HCT116 (cell line): ENCODE measurements around the gene DZIP3. TPM values are rescaled to one million over a fixed set of nuclear protein-coding genes. Genes with fewer than 3 reads are reported as not detected.

Experiments used
- ATAC-seq: fragments of 200-7000 bp; cut with Tn5 transposase; 2 replicates; pipeline ENCODE4 v1.9.1; 2020; ENCODE audit warnings: mild to moderate bottlenecking, moderate library complexity
- BruUV-seq: library from RNA; stranded (reverse); fragments of 400-500 nt; replicated peaks from 2 replicates; lab custom pipeline; 2021; lab: Mats Ljungman, UMichigan
- CTCF ChIA-PET: fragments of 300-600 bp; sonication (Branson Sonifier 250); formaldehyde crosslinking; loops from one replicate; lab custom pipeline; 2021; ENCODE audit warnings: antibody characterized with exemption; lab: Charles Lee
- POLR2A ChIA-PET: fragments of 300-600, 350-600 bp; sonication (Branson Sonifier 250); formaldehyde crosslinking; loops from one replicate; lab custom pipeline; 2021; ENCODE audit warnings: antibody characterized with exemption; lab: Charles Lee
- RAD21 ChIA-PET, 2 experiments: fragments of 300-600 bp; sonication (Branson Sonifier 250); formaldehyde crosslinking; loops; one replicate each; lab custom pipeline; 2023; ENCODE audit warnings: low total read pairs in 2 of 2; ENCODE audit not compliant: uncharacterized antibody in 2 of 2, unreplicated experiment in 2 of 2, low non-redundant PET in 1 of 2; lab: Charles Lee
- DNase-seq: peaks from one replicate; pipeline ENCODE4 v3.0.0-alpha.2; 2010; ENCODE audit warnings: low read depth, low spot score
- H2AFZ ChIP-seq: fragments of 200-600 bp; shearing (Covaris generic), sonication (generic); 2 replicates; pipeline ENCODE4 v1.6.1; 2017; ENCODE audit warnings: low read depth, mixed run types, mixed read lengths, antibody characterized with exemption, low read length; ENCODE audit not compliant: poor library complexity, severe bottlenecking
- H3K27ac ChIP-seq: 2 replicates; pipeline ENCODE4 v1.5.1; 2012; ENCODE audit warnings: low read depth, low read length
- H3K27me3 ChIP-seq: fragments of 200-600 bp; sonication (generic); 2 replicates; pipeline ENCODE4 v1.6.1; 2016; ENCODE audit warnings: mixed run types, low read length, mixed read lengths; ENCODE audit not compliant: insufficient read depth
- H3K36me3 ChIP-seq, 2 experiments: fragments of 200-500 bp in 1 of 2; fragments of 200-600 bp in 1 of 2; sonication (Bioruptor generic) in 1 of 2; sonication (generic) in 1 of 2; 2 replicates each; pipeline versions ENCODE4 v1.5.1 to v1.6.1; 2014 to 2016; ENCODE audit warnings: low read length in 2 of 2, inconsistent platforms in 1 of 2, mixed read lengths in 1 of 2, mixed run types in 1 of 2; ENCODE audit not compliant: insufficient read depth in 2 of 2, control insufficient read depth in 1 of 2
- H3K4me1 ChIP-seq, 2 experiments: fragments of 200-600 bp in 1 of 2; sonication (generic) in 1 of 2; 2 replicates each; pipeline versions ENCODE4 v1.5.1 to v1.6.1; 2012 to 2017; ENCODE audit warnings: low read length in 2 of 2, inconsistent platforms in 1 of 2, mild to moderate bottlenecking in 1 of 2, mixed read lengths in 1 of 2, mixed run types in 1 of 2, moderate library complexity in 1 of 2; ENCODE audit not compliant: insufficient read depth in 2 of 2, control insufficient read depth in 1 of 2
- H3K4me2 ChIP-seq: fragments of 200-600 bp; sonication (generic); 2 replicates; pipeline ENCODE4 v1.6.1; 2017; ENCODE audit warnings: mixed run types, low read length, mixed read lengths
- H3K4me3 ChIP-seq, 2 experiments: fragments of 200-600 bp in 1 of 2; sonication (generic) in 1 of 2; replicated peaks in 1 of 2; 2 replicates each; pipeline ENCODE4 v1.5.1; 2011 to 2016; ENCODE audit warnings: low read length in 2 of 2, control low read depth in 1 of 2, low read depth in 1 of 2, mild to moderate bottlenecking in 1 of 2, mixed read lengths in 1 of 2, mixed run types in 1 of 2
- H3K79me2 ChIP-seq: fragments of 200-600 bp; sonication (generic); 2 replicates; pipeline ENCODE4 v1.6.1; 2017; ENCODE audit warnings: mild to moderate bottlenecking, mixed run types, low read length, moderate library complexity, mixed read lengths; ENCODE audit not compliant: insufficient read depth
- H3K9ac ChIP-seq: fragments of 200-600 bp; sonication (generic); 2 replicates; pipeline ENCODE4 v1.6.1; 2016; ENCODE audit warnings: low read length, mixed read lengths
- H3K9me2 ChIP-seq: fragments of 200-600 bp; sonication (generic), shearing (Covaris generic); 2 replicates; pipeline ENCODE4 v1.6.1; 2017; ENCODE audit warnings: mixed run types, mild to moderate bottlenecking, moderate library complexity; ENCODE audit not compliant: insufficient read depth
- H3K9me3 ChIP-seq, 2 experiments: fragments of 200-500 bp in 1 of 2; fragments of 200-600 bp in 1 of 2; sonication (Bioruptor generic) in 1 of 2; sonication (generic) in 1 of 2; 2 replicates each; pipeline ENCODE4 v1.6.1; 2014 to 2017; ENCODE audit warnings: low read length in 2 of 2, mixed read lengths in 2 of 2, inconsistent platforms in 1 of 2, low read depth in 1 of 2, mild to moderate bottlenecking in 1 of 2, mixed run types in 1 of 2, moderate library complexity in 1 of 2; ENCODE audit not compliant: control insufficient read depth in 1 of 2, insufficient read depth in 1 of 2
- H4K20me1 ChIP-seq: fragments of 200-600 bp; sonication (generic), shearing (Covaris generic); 2 replicates; pipeline ENCODE4 v1.6.1; 2017; ENCODE audit warnings: mixed run types, mild to moderate bottlenecking, moderate library complexity; ENCODE audit not compliant: insufficient read depth
- EGR1 ChIP-seq: IDR thresholded peaks from 2 replicates; pipeline ENCODE4 v1.6.1; 2012; ENCODE audit warnings: low read depth
- ELF1 ChIP-seq: IDR thresholded peaks from 2 replicates; pipeline ENCODE4 v1.6.1; 2012; ENCODE audit warnings: low read depth, borderline replicate concordance
- EZH2 ChIP-seq: fragments of 200-600 bp; sonication (generic); IDR thresholded peaks from 2 replicates; pipeline ENCODE4 v1.6.1; 2017; ENCODE audit warnings: antibody characterized with exemption, mixed run types
- EZH2phosphoT487 ChIP-seq: fragments of 200-600 bp; IDR thresholded peaks from 2 replicates; pipeline ENCODE4 v1.6.1; 2018; ENCODE audit warnings: antibody characterized with exemption, borderline replicate concordance
- POLR2A ChIP-seq: IDR thresholded peaks from 2 replicates; pipeline ENCODE4 v1.7.0; 2011; ENCODE audit warnings: borderline replicate concordance; ENCODE audit not compliant: insufficient read depth, insufficient read length; ENCODE audit errors: extremely low read depth
- RAD21 ChIP-seq: IDR thresholded peaks from 2 replicates; pipeline ENCODE4 v1.6.1; 2012; ENCODE audit warnings: low read depth, mild to moderate bottlenecking
- SIN3A ChIP-seq: IDR thresholded peaks from 2 replicates; pipeline ENCODE4 v1.6.1; 2012; ENCODE audit warnings: low read depth
- SP1 ChIP-seq: IDR thresholded peaks from 2 replicates; pipeline ENCODE4 v1.6.1; 2012; ENCODE audit warnings: low read depth
- SRF ChIP-seq: IDR thresholded peaks from 2 replicates; pipeline ENCODE4 v1.6.1; 2012; ENCODE audit warnings: low read depth
- ZNF274 ChIP-seq: fragments of 200-500 bp; sonication (Bioruptor generic); IDR thresholded peaks from 2 replicates; pipeline ENCODE4 v1.6.1; 2014; ENCODE audit warnings: mild to moderate bottlenecking, low read depth, low read length, inconsistent platforms
- intact Hi-C: fragments of 100-400 bp; cut with micrococcal nuclease; formaldehyde crosslinking; loops from 2 replicates; pipeline ENCODE4 v1.10.0; 2022
- total RNA-seq: library from RNA; stranded (reverse); gene quantifications from one replicate; pipeline ENCODE4 v1.2.1, GENCODE V29; 2021; ENCODE audit not compliant: unreplicated experiment
- TF ChIP-seq, protein P1 (sequence below): IDR thresholded peaks from 2 replicates; pipeline ENCODE4 v1.6.1; 2012
- TF ChIP-seq, protein P2 (sequence below): IDR thresholded peaks from 2 replicates; pipeline ENCODE4 v1.6.1; 2012; ENCODE audit warnings: low read depth
- TF ChIP-seq, protein P3 (sequence below), 3 experiments: fragments of 200-600 bp in 1 of 3; sonication (generic) in 1 of 3; IDR thresholded peaks in 2 of 3; conservative IDR thresholded peaks in 1 of 3; 2 replicates each; pipeline ENCODE4 v1.5.1; 2012 to 2017; ENCODE audit warnings: low read depth in 2 of 3, low read length in 2 of 3, antibody characterized with exemption in 1 of 3, borderline replicate concordance in 1 of 3, control low read depth in 1 of 3, mild to moderate bottlenecking in 1 of 3, mixed read lengths in 1 of 3, mixed run types in 1 of 3, moderate library complexity in 1 of 3; ENCODE audit not compliant: insufficient read depth in 1 of 3

Gene DZIP3
- total RNA-seq, 1 experiment from 2014 or later = 19.4 TPM

DNA sequence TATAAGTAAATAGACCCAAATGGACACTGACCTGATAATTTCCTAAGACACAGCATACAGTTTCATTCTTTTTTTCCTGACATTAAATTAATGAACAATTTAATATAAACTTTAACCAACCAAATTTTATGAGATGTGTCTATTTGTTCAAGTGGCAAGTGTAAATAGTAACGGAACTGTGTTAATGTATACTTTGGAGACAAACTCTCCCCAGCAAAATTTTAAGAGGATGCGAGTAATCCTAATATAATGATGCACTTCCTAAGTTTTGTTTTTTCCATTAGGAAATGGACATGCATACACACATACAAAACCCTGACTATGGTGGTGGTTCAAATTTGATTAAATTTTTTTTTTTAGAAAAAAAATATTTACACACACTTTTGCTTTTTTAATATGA, 40.6 kb upstream of the DZIP3 start (continued):
- TF ChIP-seq, protein P1, sequence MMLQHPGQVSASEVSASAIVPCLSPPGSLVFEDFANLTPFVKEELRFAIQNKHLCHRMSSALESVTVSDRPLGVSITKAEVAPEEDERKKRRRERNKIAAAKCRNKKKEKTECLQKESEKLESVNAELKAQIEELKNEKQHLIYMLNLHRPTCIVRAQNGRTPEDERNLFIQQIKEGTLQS = no peak
- TF ChIP-seq SIN3A (no peak), ZNF274 (no peak), EZH2phosphoT487 (no peak), EZH2 (no peak), POLR2A (no peak)
- TF ChIP-seq, all 23 proteins: peak for 0

DNA sequence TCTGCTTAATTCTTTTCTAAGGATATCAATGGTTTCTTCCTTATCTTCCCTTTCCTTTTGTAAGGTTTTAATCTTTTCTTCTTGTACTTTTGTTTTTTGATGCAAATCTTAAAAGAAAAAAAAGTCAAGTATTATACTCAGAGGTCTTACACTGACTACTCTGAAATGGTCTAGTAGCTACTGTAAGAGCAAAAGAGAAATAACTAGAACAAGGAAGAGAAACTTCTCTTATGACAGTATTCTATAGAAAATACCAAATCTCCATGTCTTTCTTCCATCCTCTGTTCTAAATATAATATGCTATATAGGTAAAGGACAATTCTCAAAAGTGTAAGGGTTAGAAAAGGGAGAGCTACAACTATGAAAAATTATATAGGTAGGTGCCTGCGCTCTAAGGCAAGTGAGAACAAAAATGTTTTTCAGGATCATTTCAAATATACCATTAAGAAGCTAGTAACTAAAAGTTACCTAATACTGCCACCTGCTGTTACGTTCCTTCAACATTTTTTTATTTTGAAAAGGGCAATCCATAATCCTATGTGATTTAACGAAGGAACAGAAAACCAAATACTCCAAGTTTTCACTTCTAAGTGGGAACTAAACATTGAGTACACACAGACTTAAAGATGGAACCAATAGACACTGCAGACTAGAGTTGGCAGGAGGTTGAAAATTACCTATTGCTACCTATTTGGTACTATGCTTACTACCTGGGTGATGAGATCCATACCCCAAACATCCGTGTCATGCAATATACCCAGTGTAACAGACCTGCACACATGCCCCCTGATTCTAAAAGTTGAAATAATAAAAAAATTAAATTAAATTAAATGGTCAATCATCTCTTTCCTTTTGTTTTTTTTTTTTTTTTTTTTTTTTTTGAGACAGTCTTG, 37.0 kb upstream of the DZIP3 start:
- H3K9me2 ChIP-seq = no peaks in the 10 kb centered on the region
- intact Hi-C loops = loop anchor here (1.0 kb wide), 1 partner anchor 63 kb away; no protein-coding TSS in a partner anchor
- no peak overlapping the region for H2AFZ ChIP-seq
- H3K4me3 ChIP-seq = no peak overlapping the region
- no TSS peak for BruUV-seq
- peaks cover 34 to 36% of the 10 kb centered on the region in 2 experiments for H3K36me3 ChIP-seq
- DNase-seq (peak; percentile 19), ATAC-seq (peak; percentile 59)
- TF ChIP-seq, protein P2, sequence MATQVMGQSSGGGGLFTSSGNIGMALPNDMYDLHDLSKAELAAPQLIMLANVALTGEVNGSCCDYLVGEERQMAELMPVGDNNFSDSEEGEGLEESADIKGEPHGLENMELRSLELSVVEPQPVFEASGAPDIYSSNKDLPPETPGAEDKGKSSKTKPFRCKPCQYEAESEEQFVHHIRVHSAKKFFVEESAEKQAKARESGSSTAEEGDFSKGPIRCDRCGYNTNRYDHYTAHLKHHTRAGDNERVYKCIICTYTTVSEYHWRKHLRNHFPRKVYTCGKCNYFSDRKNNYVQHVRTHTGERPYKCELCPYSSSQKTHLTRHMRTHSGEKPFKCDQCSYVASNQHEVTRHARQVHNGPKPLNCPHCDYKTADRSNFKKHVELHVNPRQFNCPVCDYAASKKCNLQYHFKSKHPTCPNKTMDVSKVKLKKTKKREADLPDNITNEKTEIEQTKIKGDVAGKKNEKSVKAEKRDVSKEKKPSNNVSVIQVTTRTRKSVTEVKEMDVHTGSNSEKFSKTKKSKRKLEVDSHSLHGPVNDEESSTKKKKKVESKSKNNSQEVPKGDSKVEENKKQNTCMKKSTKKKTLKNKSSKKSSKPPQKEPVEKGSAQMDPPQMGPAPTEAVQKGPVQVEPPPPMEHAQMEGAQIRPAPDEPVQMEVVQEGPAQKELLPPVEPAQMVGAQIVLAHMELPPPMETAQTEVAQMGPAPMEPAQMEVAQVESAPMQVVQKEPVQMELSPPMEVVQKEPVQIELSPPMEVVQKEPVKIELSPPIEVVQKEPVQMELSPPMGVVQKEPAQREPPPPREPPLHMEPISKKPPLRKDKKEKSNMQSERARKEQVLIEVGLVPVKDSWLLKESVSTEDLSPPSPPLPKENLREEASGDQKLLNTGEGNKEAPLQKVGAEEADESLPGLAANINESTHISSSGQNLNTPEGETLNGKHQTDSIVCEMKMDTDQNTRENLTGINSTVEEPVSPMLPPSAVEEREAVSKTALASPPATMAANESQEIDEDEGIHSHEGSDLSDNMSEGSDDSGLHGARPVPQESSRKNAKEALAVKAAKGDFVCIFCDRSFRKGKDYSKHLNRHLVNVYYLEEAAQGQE = no peak
- TF ChIP-seq SRF (no peak), EGR1 (no peak), SP1 (no peak), ELF1 (no peak), RAD21 (peak; percentile 51)
- TF ChIP-seq, protein P1 = no peak
- TF ChIP-seq, protein P3, sequence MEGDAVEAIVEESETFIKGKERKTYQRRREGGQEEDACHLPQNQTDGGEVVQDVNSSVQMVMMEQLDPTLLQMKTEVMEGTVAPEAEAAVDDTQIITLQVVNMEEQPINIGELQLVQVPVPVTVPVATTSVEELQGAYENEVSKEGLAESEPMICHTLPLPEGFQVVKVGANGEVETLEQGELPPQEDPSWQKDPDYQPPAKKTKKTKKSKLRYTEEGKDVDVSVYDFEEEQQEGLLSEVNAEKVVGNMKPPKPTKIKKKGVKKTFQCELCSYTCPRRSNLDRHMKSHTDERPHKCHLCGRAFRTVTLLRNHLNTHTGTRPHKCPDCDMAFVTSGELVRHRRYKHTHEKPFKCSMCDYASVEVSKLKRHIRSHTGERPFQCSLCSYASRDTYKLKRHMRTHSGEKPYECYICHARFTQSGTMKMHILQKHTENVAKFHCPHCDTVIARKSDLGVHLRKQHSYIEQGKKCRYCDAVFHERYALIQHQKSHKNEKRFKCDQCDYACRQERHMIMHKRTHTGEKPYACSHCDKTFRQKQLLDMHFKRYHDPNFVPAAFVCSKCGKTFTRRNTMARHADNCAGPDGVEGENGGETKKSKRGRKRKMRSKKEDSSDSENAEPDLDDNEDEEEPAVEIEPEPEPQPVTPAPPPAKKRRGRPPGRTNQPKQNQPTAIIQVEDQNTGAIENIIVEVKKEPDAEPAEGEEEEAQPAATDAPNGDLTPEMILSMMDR (IDR thresholded peaks at IDR 0.05 in 2 of 3, conservative IDR thresholded peaks at IDR 0.05 in 1 of 3; ENCODE audit: borderline replicate concordance in 1 of 3, insufficient read depth in 1 of 3, low read depth in 2 of 3, low read length in 2 of 3) = peak; percentile 23 to 63 (median 26); a peak in 4 of 6 replicates
- H3K4me1 ChIP-seq = no peaks in the 10 kb centered on the region
- no peak overlapping the region for H3K4me2 ChIP-seq
- no peaks in the 10 kb centered on the region for H3K79me2 ChIP-seq
- H4K20me1 ChIP-seq = no peaks in the 10 kb centered on the region
- no peak overlapping the region for H3K27ac ChIP-seq
- RAD21 ChIA-PET = interaction anchor here in 1 of 2 experiments (0.7 kb wide), 1 partner anchor 102 kb away, joined by 3 read pairs; no protein-coding TSS in a partner anchor
- POLR2A ChIA-PET = no interaction called here
- CTCF ChIA-PET = interaction anchor here (0.7 to 2.2 kb wide), 20 partner anchors 9 to 1317 kb away, joined by 3 to 12 read pairs (median 4); no protein-coding TSS in a partner anchor
- no peaks in the 10 kb centered on the region for H3K27me3 ChIP-seq
- H3K9ac ChIP-seq = no peak overlapping the region
- H3K9me3 ChIP-seq = no peaks in the 10 kb centered on the region
